ENCODE data around the gene TNFRSF12A. TPM values are rescaled to one million over a fixed set of nuclear protein-coding genes. Genes with fewer than 3 reads are reported as not detected.

Gene TNFRSF12A
- total RNA-seq, 1 experiment from 2014 or later, result 147 TPM

DNA sequence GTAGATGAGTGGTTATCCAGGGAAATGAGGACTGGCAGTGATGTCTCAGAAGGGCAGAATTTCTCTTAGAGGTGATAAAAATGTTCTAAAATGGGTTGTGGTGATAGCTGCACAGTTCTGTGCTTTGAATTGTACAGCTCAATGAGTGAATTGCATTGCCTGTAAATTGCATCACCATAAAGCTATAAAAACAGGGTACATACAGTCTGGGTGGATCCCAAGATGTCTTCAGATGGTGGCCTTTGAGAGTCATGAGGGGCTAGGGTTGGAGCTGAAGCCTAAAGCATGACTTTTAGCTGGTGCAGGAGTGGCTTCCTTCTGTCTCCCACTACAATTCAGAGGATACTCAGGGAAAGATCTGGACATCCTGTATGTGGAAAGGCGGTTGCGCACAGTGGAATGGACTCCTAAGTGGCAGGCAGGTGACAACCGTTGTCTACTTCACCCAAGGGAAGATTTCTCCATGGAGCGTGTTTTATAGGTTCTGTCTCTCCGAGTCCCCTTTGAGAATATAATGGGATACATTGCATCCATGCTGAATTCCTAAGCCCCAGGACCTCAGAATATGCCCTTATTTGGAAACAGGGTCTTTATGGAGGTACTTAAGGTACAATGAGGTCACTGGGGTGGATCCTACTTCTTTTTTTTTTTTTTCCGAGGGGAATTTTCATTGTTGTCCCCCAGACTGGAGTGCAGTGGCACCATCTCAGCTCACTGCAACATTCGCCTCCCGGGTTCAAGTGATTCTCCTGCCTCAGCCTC is 43.6 kb downstream of the TNFRSF12A start:
- Histone ChIP-seq H2BK12ac (ENCODE audit: insufficient read length, low read depth, low read length) (no peak overlapping the region), H3T11ph (ENCODE audit: low read length) (no peak overlapping the region), H3K56ac (ENCODE audit: insufficient read length, low read depth, low read length) (no peak overlapping the region), H3K9me3 (ENCODE audit: control insufficient read depth, low read depth, low read length) (no peaks in the 10 kb centered on the region), H3K14ac (ENCODE audit: insufficient read depth, low read length) (no peak overlapping the region), H3K4me2 (ENCODE audit: insufficient read depth, insufficient read length, low read length) (no peak overlapping the region), H2AFZ (ENCODE audit: low read length) (no peak overlapping the region), H4K8ac (replicated peaks; ENCODE audit: insufficient read length, low read depth, low read length) (no peak overlapping the region), H2BK20ac (ENCODE audit: low read depth, low read length, poor library complexity, severe bottlenecking) (no peak overlapping the region), H3K79me2 (ENCODE audit: insufficient read depth, low read length) (no peaks in the 10 kb centered on the region), H4K20me1 (ENCODE audit: control insufficient read depth, insufficient read depth, insufficient read length) (no peaks in the 10 kb centered on the region), H3K18ac (ENCODE audit: insufficient read length, low read depth, low read length) (peak overlapping the region; percentile 47), H3K23ac (ENCODE audit: insufficient read length, low read depth, low read length) (no peak overlapping the region), H2BK120ac (ENCODE audit: low read depth, low read length, poor library complexity, severe bottlenecking) (no peak overlapping the region), H4K5ac (ENCODE audit: insufficient read length, low read depth, low read length) (no peak overlapping the region), H3K23me2 (ENCODE audit: insufficient read length, low read depth, low read length, poor library complexity, severe bottlenecking) (peaks cover 7% of the 10 kb centered on the region), H2BK15ac (ENCODE audit: low read depth, low read length) (no peak overlapping the region), H4K91ac (ENCODE audit: insufficient read length, low read depth, low read length) (no peak overlapping the region), H3K4ac (ENCODE audit: low read depth, low read length) (no peak overlapping the region), H3K27ac (ENCODE audit: insufficient read length, low read depth, low read length) (no peak overlapping the region), H3K27me3 (ENCODE audit: insufficient read depth, low read length) (no peaks in the 10 kb centered on the region), H2BK5ac (ENCODE audit: insufficient read length, low read length) (no peak overlapping the region), H3K9ac (ENCODE audit: extremely low read depth, insufficient read length, low read length) (no peak overlapping the region), H3K79me1 (ENCODE audit: insufficient read depth, low read depth, low read length, poor library complexity, severe bottlenecking) (no peaks in the 10 kb centered on the region), H3K4me1 (ENCODE audit: insufficient read depth, low read length) (no peaks in the 10 kb centered on the region), H2AK5ac (ENCODE audit: insufficient read length, low read length) (no peak overlapping the region)
- H3K27me3 Mint-ChIP-seq (ENCODE audit: low read depth), result peaks cover 19% of the 10 kb centered on the region
- no peaks in the 10 kb centered on the region; a peak in 2 of 7 replicates for H3K36me3 Mint-ChIP-seq (ENCODE audit: insufficient read depth in 1 of 3, low read depth in 3 of 3)
- H3K4me3 Mint-ChIP-seq, result peak overlapping the region in 1 of 2 experiments; percentile 5; a peak in 1 of 5 replicates
- peaks cover 24 to 29% of the 10 kb centered on the region in 2 experiments for H3K4me1 Mint-ChIP-seq
- no peak for DNase-seq
- peak overlapping the region in 2 of 3 experiments; percentile 19 to 49; a peak in 1 of 7 replicates for H3K27ac Mint-ChIP-seq
- TF ChIP-seq CTCF (conservative IDR thresholded peaks at IDR 0.05), result no peak
- no CpG with 5 or more reads among the region's 8 CpGs for WGBS (ENCODE audit: extremely low coverage, insufficient read length, low lambda C conversion rate)
- no peaks in the 10 kb centered on the region; a peak in 1 of 5 replicates for H3K9me3 Mint-ChIP-seq

Measured in H9 (cell line).